Stimulated activated CD8-positive, alpha-beta memory T cell treated with anti-CD3 and anti-CD28 coated beads, Interleukin-12 subunit alpha, Interleukin-12 subunit beta, amount 100 ng/mL, for 24 hours (primary cell): ENCODE results near the gene MSI2.

Experiments used
- DNase-seq: peaks from one replicate; pipeline ENCODE4 v3.0.0-alpha.2; 2020; ENCODE audit errors: extremely low read depth

MSI2 gene

DNA sequence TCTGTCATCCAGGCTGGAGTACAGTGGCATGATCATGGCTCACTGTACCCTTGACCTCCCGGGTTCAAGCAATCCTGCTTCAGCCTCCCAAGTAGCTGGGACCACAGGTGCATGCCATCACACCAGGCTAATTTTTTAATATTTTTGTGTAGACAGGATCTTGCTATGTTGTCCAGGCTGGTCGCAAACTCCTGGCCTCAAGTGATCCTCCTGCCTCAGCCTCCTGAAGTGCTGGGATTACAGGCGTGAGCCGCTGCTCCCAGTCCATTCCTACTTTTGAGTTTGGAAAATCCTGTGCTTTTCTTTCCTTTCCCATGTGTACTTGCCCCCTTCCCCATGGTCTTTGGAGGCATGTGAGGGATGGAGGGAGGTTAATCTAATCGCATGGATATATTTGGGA, 60.0 kb downstream of the MSI2 start:
- no peak for DNase-seq

DNA sequence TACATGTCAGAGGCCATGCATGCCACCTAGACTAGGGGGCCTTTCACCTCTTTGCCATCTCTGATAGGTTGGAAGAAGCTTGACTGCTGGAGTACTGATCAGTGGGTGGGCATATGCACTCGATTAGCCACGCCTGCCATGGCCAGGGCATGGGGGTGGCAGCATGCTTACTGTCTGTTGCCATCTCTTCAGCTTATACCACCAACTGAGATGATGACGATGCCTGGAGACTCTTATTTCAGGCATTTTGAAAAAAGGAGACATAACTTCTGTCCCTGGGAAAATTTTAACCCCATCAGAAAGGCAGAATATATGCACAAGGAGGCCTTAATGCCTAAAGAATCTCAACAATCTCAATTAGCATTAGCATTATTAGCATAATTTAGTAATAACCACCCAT, 60.8 kb downstream of the MSI2 start:
- DNase-seq, result no peak

DNA sequence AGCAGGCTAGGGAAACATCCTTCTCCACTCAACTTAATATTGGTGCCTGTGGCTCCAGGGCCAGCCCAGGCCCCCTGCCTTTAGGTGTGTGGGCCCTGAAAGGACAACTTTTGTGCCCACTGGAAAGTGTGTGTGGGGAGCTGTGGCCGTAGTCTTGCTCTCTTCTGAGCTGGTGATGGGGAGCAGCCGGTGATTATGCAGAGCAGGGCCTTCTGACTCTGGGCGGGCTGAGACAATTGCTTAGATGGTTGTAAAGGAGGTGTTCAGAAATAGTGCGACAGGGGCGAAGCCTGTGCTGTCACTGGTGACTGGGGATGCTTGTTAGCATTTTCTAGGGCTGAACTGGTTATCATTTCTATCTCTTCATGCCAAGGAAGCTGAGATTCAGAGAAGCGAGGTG, 62.6 kb downstream of the MSI2 start:
- no peak for DNase-seq

DNA sequence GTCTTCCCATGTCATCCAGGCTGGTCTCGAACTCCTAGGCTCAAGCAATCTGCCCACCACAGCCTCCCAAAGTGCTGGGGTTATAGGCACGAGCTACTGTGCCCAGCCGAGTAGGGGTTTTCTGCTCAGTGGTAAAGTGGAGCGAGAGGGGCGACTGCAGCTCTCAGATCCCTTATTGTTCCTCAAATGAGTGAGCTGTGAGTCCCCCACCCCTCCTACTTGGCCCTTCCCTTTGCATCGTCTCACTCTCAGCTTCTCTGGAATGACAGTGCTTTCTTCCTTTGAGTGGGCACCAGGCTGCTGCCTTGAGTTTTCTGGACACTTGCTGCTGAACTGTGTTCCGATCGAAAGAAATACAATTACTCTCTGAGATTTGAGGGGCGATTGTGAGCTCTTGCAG, 63.5 kb downstream of the MSI2 start:
- no peak for DNase-seq

DNA sequence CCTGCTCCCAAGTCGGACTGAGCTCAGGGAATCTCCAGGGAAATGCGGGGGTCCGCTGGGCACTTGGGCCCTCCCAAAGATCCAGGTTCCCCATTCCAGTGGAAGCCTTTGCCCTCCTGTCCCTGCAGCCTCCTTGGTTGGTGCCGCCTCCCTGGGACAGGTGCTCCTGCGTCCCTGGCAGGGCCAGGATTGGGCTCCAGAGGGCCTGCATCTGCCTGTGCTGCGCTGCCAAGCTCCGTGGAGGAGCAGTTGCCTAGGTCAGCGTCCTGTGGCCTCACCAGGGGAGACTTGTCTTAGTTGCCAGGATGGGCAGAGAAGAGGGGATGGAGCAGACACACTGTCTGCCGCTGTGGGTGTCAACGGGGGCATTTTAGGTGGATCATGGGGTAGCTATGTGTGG, 67.1 kb downstream of the MSI2 start:
- no peak for DNase-seq

DNA sequence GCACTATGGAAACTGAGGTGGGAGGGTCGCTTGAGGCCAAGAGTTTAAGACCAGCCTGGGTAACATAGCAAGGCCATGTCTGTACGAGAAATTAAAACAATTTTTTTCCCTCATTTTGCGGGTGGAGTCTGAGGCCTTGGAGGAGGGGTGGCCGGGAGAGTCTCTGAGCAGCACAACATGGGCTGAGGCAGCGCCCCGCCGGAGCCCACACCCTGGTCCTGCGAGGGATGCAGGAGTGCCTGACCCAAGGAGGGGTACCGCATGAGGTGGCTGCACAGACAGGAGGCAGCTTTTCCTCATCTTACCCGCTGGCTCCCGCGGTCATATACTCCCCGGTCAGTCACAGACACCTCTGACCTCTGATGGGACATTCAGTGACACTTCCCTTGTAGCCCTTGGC, 67.7 kb downstream of the MSI2 start:
- no peak for DNase-seq

DNA sequence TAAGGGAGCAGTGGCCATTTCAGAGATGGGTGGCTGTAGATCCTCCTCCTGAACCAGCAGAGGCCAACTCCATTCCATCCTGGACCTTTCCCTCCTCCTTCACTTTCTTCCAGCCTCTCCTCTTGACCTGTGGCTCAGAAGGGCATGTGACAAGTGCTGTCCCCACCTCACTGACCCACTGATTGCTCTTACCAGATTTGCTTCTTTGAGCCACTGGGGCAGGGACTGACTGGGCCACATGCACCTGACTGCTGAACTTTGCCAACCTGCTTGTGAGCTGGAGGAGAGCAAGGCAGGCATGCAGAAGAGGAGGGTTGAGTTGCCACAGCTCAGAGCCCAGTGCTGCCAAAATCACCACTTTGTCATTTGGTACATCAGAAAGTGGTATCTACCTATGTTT, 68.3 kb downstream of the MSI2 start:
- DNase-seq, result no peak

DNA sequence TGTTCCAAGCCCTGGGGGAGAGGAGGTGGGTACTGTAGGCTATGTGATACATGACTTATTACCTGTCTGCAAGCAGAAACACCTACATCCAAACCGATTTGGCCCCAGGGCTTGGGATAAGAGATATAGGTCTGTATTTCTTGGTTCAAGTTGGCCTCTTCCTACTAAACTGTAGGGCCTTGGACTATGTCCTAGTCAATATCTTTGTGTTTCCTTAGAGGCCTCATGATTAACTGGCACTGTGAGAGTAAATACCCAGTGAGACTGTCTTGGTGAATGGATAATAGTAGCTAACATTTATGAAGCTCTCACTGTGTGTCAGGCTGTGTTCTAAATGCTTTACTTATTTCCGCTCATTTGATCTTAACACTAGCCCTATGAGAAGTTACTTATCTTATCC, 70.0 kb downstream of the MSI2 start:
- no peak for DNase-seq

DNA sequence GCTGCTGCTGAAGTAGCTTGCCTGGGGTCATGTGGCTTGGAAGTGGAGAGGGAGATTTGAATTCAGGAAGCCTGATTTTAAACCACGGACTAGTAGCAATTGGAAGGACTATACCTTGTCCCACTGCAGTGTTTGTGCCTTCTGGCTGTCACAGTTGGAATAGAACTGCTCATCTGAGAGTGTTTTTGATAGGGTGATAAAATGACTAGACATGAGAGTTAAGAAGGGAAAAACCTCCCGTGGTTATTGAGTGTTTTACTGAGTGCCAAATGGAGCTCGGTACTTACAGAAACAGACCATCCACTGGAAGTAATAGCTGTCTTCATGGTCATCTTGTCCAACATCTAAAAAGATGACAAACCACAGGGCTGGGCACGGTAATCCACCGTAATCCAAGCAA, 70.4 kb downstream of the MSI2 start:
- no peak for DNase-seq

DNA sequence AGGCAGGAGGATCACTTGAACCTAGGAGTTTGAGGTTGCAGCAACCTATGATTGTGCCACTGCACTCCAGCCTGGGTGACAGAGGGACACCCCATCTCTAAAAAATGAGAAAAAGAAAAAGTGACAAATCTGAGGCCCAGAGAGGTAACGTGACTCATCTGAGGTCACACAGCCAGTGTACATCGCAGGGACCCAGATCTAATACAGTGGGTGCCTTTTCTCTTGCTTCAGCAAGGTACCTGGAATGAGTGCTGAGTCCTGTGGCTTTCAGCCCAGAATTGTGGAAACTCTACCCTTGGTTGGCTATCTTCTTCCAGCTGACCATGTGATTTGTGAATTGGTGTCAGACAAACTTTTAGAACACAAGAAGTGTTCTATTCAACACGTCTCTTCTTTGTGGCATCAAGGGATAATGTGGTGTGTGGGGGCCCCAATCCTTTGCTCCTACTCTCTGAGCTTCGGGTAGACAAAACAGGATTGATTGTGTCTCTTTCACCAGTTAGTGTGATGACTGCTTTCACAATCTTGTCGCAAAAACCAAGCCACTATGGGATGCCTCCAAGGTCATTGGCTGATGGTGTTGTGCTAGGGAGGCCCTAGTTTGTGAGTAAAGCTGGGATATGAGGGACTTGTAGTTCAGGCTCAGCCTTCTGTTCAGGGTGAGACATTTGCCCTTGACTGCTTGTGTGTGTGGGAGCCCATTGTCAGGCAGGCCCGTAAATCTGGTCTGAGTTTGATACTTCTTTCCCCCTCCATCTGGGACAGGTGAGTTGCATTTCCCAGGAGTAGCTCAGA, 71.0 kb downstream of the MSI2 start:
- no peak for DNase-seq

DNA sequence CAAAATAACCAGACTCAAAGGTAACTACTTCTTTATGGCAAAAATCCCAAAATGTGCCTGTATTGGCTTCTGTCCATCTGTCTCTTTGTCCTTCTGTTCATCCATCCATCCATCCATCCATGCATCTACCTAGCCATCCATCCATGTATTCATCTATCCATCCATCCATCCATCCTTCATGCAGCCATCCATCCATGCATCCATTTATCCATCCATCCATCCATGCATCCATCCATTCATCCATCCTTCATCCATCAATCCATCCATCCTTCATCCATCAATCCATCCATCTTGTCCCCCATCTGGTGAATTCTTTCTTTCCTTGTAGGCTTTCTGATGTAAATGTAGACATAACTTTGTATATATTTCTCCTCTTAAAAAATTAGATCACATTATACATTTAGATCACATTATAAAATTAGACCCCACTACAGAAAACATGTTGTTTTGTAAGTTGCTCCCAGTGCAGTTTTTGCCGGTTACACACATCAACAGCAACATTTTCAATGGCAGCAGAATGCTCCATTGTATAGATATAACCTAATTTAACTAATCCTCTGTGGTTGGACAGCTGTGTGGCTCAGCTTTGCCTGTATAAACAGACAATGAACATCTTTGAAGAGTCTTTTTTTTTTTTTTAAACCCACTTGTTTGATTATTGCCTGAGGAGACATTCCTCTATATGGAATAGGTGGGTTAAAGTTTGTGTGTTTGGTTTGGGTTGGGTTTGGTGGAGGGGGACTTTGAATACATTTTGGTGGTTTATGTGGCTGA, 72.0 kb downstream of the MSI2 start:
- DNase-seq, result no peak

DNA sequence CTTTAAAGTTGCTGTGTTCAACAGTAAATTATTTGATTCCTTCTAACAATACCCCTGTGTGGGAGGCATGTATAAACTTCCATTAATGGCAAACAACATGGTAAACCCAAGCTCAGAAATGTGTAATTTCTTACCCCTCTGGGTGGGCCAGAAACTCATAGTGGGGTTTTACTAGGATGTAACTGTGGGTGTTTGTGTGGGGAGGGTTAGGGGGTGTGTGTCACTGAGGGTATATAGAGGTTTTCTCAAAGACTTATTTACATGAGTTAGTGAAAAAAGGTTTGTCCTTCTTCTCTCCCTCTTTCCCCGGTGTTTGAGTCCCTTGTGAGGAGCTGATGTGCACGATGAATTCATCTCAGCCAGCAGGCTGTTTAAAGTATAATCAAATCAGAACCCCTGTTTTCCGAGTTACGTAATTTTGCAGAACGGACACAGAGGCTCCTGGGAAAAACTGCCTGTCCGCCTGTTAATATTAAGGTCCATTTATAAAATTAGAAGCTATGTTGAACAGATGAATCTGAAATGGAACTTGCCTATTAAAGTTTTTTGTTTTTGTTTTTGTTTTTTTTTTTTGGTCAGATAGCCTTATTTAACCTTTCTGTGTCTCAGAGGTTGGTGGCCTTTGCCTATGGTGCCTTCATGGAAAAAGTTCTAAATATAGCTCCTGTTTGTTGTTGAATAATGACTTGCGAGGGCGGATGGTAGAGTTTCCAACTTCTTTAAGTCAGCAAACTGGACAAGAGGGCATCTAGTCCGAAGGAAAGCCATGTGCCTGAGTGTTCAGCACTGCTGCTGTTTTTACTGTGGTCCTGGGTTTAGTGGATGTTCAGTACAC, 73.3 kb downstream of the MSI2 start:
- no peak for DNase-seq

DNA sequence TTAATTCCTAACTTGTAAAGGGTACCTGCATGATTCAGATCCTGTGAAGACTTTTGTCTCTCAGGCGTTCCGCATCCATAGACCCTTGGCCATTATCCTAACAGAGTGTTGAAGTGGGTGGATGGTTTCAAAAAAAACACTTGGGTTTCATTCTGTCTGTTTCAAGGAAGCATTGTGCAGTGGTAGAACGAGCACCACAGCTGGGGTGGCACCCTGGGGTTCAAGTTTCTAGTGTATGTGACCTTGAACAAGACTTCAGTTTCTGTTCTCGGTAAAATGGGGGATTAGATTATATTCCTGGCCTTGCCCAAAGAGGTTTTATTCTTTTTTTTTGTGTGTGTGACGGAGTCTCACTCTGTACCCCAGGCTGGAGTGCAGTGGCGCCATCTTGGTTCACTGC, 74.3 kb downstream of the MSI2 start:
- no peak for DNase-seq

DNA sequence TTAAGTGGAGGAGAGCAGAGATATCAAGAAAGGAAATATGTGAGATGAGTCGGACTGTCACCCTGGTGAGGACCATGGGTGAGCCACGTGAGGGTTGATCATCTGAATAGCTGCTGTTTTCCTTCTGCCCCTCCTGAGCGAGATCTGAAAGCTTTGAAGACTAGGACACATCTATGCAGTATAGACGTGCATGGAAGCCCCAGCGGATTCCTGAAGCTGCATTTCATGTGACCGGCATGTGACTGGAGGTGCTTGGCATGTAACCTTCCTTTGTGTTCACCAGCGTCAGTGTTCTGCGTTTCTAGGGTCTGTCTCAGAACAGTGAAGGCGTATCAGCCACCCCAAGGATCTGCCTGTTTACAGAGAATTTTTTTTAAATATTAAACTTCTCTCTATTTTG, 75.1 kb downstream of the MSI2 start:
- DNase-seq, result no peak

DNA sequence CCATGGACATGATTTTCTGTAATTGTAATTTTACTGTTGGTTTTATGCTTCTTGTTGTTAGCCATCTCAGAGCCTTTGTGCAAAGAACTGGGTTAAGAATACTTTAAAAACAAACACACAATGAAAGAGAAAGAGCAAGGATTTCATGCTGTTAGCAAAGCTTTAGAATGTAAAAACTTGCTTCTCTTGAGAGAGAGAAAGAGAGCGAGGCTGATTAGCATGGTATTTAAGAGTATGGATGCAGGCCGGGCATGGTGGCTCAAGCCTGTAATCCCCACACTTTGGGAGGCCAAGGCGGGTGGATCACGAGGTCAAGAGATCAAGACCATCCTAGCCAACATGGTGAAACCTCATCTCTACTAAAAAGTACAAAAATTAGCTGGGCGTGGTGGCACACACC, 76.2 kb downstream of the MSI2 start:
- no peak for DNase-seq

DNA sequence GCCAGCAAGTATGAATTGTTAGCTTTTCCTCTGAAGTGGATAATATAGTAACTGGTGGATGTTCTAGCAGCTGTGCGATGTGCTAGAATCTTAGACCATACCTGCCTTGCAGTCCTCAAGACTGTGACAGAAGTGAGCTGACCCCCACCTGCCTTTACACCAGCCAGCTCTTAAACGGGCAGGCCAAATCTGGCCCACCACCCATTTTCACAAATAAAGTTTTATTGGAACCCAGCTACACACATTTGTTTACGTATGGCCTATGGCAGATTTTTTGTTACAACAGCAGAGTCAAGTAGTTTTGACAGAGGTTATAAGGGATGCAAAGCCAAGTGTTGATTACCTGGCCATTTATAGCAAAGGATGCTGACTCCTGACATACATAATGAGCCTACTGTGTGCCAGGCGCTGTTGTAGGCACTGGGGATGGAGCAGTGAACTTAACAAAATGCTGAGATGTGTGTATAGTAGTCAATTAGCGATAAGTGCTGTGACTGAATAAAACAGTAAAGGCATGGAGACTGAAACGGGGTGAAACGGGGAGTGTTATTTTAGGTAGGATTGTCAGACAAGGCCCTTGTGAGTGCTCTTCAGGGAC, 79.0 kb downstream of the MSI2 start:
- DNase-seq, result no peak

DNA sequence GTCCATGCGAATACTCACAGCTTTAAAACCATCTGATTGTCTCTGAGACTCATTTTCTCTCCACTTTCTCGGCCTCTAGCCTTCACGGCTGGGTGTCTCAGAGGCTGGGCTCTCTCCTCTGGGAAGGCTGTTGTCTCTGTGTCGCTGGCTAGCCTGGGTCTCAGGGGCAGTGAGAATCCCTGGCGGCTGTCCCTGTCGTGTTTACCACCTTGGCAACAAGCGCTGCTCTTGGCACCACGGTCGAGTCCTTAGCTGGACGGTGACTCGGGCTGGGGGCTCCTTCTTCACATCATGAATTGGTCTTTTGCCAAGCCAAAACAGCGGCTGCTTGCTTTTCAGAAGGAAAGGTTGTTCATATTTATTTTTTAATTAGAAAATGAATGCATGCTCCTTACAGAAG, 81.1 kb downstream of the MSI2 start:
- no peak for DNase-seq

DNA sequence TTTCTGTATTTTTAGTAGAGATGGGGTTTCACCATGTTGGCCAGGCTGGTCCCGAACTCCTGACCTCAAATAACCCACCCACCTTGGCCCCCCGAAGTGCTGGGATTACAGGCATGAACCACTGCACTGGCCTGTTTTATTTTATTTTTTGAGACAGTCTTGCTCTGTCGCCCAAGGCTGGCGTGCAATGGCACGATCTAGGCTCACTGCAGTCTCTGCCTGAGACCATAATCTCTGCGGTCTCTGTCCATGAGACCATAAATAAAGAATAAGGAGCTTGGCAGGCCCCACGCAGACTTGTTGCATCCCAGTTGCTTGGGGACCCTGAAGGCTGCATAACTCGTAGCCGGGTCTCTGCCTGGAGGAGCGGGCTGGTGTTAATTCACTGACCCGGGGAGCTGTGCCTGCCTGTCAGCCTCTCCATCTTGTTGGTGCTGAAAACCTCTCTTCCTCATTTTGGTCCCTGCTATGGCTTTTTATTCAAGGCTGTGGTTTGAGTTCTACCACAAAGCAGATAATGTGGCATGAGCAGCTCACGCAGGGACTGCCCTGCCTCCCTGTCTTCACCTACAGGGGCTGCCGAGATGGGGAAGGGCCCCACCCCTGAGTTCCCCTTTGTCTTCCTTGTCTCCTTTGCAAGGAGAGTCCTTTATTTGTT, 82.1 kb downstream of the MSI2 start:
- DNase-seq, result no peak

DNA sequence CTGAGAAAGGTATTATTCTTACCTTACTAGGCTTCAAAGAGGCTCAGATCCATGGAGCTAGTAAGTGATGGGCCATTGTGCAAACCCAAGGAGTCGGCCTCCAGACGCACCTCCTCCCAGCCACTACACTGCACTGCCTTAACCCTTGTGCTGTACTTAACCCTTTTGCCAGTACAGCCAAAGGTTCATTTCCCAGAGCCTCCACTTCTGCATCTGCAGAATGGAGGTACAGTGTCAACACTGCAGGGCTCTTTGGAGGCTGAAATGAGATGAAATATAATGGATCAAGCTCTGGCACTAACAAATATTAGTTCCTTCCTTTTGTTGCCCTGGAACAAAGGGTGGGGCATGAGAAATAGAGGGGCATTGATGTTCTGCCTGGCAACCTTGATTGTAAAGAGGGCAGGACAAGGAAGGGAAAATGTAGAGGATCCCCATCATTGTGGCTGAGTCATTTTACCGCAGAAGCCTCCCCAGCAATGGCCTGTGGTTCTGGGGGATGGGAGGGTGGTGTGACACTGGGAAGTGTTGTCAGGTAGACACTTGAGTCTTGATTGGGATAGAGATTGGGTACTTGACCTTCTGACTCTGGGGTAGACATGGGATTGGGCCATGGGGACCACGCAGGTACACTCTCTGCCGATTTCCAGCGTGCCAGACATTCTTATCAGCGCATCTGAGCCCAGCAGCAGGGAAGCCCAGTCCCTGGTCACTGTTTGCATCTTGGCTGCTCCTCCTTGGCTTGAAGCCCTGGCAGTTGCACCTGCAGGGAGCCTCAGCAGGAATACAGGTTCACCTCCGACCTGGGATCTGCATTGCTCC, 84.0 kb downstream of the MSI2 start:
- no peak for DNase-seq

DNA sequence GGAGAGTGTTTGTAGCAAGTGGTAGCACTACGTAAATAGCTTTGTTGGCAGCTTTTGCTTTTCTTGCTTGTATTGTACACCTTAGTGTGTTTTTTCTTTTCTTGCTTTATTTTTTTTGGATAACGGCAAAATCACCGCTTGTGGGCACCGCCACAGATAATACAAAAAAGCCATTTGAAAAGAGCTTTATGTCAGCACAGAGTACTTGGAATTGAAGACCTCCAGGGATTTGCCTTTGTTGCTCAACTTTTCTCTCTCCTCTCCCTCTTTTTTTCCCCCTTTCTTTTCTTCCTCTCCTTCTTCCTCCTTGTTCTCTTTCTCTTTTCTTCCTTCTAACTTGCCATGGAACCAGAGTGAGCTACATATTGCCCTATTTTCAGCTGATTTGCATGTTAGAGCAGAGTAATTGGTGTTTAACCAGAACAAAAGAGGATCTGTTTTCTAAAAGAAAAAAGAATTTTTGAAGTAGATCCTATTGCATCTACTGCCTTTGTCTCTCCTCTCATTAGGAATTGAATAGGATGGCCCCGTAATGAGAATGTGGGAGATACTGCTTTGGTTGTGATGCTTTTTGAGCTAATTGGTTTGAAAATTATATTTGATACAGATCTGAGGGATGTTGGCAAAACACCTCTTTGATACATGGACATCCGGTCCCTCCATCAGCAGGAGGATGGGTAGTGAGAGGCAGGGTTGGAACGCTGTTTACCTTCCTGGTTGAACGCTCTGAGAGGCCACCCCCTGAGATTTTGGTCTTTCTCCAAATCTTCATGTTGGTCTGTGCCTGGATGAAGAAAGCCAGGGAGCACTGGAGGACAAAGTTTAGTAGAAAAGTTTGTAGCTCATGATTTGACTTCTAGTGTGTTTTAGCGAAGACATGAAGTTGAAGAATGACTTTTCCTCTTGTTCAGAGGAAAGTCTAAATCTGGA, 85.6 kb downstream of the MSI2 start:
- DNase-seq, result no peak
